ENCODE data around the gene ZNF581. TPM values are rescaled to one million over a fixed set of nuclear protein-coding genes. Genes with fewer than 3 reads are reported as not detected.
A peak's percentile ranks its signal among the peaks of the same experiment; 100 is the strongest.

Gene ZNF581
- total RNA-seq, 3 donors from 2014 or later (not counting 1 experiment from before 2014, with no cell fraction given), result 15.4 to 21.9 (median 19.0) TPM

DNA sequence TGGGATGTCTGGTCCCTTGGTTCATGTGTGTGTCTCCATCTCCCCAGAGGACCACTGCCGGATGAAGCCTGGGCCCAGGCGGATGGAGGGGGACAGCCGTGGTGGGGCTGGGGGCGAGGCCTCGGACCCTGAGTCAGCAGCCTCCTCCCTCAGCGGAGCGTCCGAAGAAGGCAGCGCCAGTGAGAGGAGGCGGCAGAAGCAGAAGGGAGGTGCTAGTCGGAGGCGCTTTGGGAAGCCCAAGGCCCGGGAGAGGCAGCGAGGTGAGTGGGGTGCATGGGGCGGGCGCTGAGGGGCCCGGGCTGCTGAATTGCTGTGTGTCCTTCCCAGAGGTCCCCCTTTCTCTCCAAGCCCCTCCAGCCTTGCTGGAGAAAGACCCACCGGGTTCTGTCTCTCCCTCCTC is 7.8 kb downstream of the ZNF581 start:
- Histone ChIP-seq H3K27me3 (ENCODE audit: control insufficient read depth, insufficient read depth, low read length) (no peaks in the 10 kb centered on the region), H3K4me1 (ENCODE audit: control insufficient read depth, insufficient read depth, low read length) (peaks cover 41% of the 10 kb centered on the region), H3K27ac (ENCODE audit: low read length) (no peak overlapping the region), H3K9me3 (ENCODE audit: control insufficient read depth, insufficient read depth, low read length) (no peaks in the 10 kb centered on the region), H3K4me3 (ENCODE audit: low read length) (no peak overlapping the region), H3K36me3 (ENCODE audit: control insufficient read depth, insufficient read depth, low read length) (no peaks in the 10 kb centered on the region)
- Mint-ChIP-seq H3K4me1 (peaks cover 28 to 40% of the 10 kb centered on the region in 2 donors), H3K27ac (peak overlapping the region in 1 of 2 donors; percentile 65), H3K36me3 (no peaks in the 10 kb centered on the region), H3K4me3 (peak overlapping the region; percentile 13), H3K9me3 (no peaks in the 10 kb centered on the region), H3K27me3 (ENCODE audit: low read depth in 2 of 2) (peaks cover 0 to 7% of the 10 kb centered on the region in 2 donors)
- intact Hi-C loops (cut with micrococcal nuclease), result loop anchor here (5.0 to 10.0 kb wide), 3 partner anchors 474 to 1456 kb away; partner anchors contain the start of genes TSEN34 and ZSCAN5A
- 86% methylated on average over 18 of the region's 18 CpGs for WGBS (ENCODE audit: insufficient coverage)
- ATAC-seq (no peak), DNase-seq (no peak)
- TF ChIP-seq, protein P1, sequence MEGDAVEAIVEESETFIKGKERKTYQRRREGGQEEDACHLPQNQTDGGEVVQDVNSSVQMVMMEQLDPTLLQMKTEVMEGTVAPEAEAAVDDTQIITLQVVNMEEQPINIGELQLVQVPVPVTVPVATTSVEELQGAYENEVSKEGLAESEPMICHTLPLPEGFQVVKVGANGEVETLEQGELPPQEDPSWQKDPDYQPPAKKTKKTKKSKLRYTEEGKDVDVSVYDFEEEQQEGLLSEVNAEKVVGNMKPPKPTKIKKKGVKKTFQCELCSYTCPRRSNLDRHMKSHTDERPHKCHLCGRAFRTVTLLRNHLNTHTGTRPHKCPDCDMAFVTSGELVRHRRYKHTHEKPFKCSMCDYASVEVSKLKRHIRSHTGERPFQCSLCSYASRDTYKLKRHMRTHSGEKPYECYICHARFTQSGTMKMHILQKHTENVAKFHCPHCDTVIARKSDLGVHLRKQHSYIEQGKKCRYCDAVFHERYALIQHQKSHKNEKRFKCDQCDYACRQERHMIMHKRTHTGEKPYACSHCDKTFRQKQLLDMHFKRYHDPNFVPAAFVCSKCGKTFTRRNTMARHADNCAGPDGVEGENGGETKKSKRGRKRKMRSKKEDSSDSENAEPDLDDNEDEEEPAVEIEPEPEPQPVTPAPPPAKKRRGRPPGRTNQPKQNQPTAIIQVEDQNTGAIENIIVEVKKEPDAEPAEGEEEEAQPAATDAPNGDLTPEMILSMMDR (IDR thresholded peaks at IDR 0.05), result no peak

DNA sequence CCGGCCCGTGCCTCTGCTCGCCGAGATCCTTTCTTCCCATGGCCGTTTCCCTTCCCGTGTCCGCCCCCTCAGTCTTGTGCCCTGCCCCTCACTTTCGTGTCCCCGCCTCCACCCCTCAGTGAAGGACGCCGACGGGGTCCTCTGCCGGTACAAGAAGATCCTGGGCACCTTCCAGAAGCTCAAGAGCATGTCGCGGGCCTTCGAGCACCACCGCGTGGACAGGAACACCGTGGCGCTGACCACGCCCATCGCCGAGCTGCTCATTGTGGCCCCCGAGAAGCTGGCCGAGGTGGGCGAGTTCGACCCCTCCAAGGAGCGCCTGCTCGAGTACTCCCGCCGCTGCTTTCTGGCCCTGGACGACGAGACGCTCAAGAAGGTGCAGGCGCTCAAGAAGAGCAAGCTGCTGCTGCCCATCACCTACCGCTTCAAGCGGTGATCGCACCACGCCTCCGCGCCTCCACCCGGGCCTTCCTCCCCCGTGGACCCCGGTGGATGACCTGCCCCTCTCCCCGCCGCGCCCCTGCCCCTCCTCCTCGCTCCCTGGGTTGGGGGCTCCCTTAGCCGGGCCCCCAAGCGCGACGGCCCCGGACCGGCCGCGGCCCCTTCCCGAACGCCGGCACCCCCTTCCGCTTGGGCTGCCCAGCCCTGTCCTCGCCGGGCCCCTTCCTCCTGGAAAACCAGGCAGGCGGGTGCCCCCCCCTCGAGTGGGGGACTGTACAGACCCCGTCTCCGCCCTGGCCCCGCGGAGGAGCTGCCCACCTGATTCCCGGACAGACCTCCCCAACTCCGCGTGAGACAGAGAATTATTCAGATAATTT is 9.1 kb downstream of the ZNF581 start:
- no peak overlapping the region for H3K4me3 Mint-ChIP-seq
- no peaks in the 10 kb centered on the region for H3K36me3 Mint-ChIP-seq
- TF ChIP-seq, protein P1 (IDR thresholded peaks at IDR 0.05), result no peak
- Histone ChIP-seq H3K9me3 (ENCODE audit: control insufficient read depth, insufficient read depth, low read length) (no peaks in the 10 kb centered on the region), H3K27ac (ENCODE audit: low read length) (no peak overlapping the region), H3K36me3 (ENCODE audit: control insufficient read depth, insufficient read depth, low read length) (no peaks in the 10 kb centered on the region), H3K27me3 (ENCODE audit: control insufficient read depth, insufficient read depth, low read length) (no peaks in the 10 kb centered on the region), H3K4me3 (ENCODE audit: low read length) (no peak overlapping the region), H3K4me1 (ENCODE audit: control insufficient read depth, insufficient read depth, low read length) (peaks cover 47% of the 10 kb centered on the region)
- peaks cover 35 to 51% of the 10 kb centered on the region in 2 donors for H3K4me1 Mint-ChIP-seq
- WGBS (ENCODE audit: insufficient coverage), result 95% methylated on average over 71 of the region's 71 CpGs
- DNase-seq (no peak), ATAC-seq (no peak)
- peak overlapping the region in 1 of 2 donors; percentile 33 for H3K27ac Mint-ChIP-seq
- H3K27me3 Mint-ChIP-seq (ENCODE audit: low read depth in 2 of 2), result peaks cover 0 to 7% of the 10 kb centered on the region in 2 donors
- intact Hi-C loops (cut with micrococcal nuclease), result loop anchor here (5.0 to 10.0 kb wide), 3 partner anchors 475 to 1458 kb away; partner anchors contain the start of genes TSEN34 and ZSCAN5A
- no peaks in the 10 kb centered on the region for H3K9me3 Mint-ChIP-seq

- Histone ChIP-seq H3K36me3 (ENCODE audit: control insufficient read depth, insufficient read depth, low read length) (peaks cover 5% of the 10 kb centered on the region), H3K27me3 (ENCODE audit: control insufficient read depth, insufficient read depth, low read length) (no peaks in the 10 kb centered on the region), H3K27ac (ENCODE audit: low read length) (peak overlapping the region; percentile 100), H3K4me3 (ENCODE audit: low read length) (peak overlapping the region; percentile 65), H3K9me3 (ENCODE audit: control insufficient read depth, insufficient read depth, low read length) (no peaks in the 10 kb centered on the region), H3K4me1 (ENCODE audit: control insufficient read depth, insufficient read depth, low read length) (peaks cover 50% of the 10 kb centered on the region)
- DNase-seq (peak; percentile 98 to 100), ATAC-seq (peak; percentile 50 to 75 (median 67))
- TF ChIP-seq, protein P1 (IDR thresholded peaks at IDR 0.05), result peak; percentile 99
- Mint-ChIP-seq H3K27me3 (ENCODE audit: low read depth in 2 of 2) (peaks cover 0 to 7% of the 10 kb centered on the region in 2 donors), H3K9me3 (no peaks in the 10 kb centered on the region), H3K4me3 (peak overlapping the region; percentile 100), H3K4me1 (peaks cover 38 to 53% of the 10 kb centered on the region in 2 donors), H3K36me3 (no peaks in the 10 kb centered on the region), H3K27ac (peak overlapping the region; percentile 99 to 100)
- WGBS (ENCODE audit: insufficient coverage), result under 1% methylated on average over 57 of the region's 57 CpGs
- intact Hi-C loops (cut with micrococcal nuclease), result loop anchor here (1.0 to 10.0 kb wide), 6 partner anchors 18 to 1459 kb away; partner anchors contain the start of genes EPN1, TSEN34 and ZSCAN5A
Measured at GRCh38 chr19:55653651-55654322, 10.3 kb downstream of the ZNF581 start.

Measured in natural killer cell (primary cell).